ENCODE data around the gene LRRC3C.
"Not testable (repeated sequence)": the region's sequence is repeated elsewhere in the genome, so short reads cannot be mapped to it uniquely, and the experiment has no call there.

Gene LRRC3C

GRCh38 chr17:39927101-39927928 lies at the start of gene LRRC3C, which contains the start of gene ORMDL3:
TSS of gene LRRC3C (plus strand) at chr17:39927732. CDS start at chr17:39941524, 13,792 bp downstream.
TSS of gene ORMDL3 (minus strand) at chr17:39927601. CDS start at chr17:39924203, 3,398 bp downstream.
- DNase-seq = peak; percentile 91 to 93

- DNase-seq = not testable (repeated sequence)
Measured at GRCh38 chr17:39886102-39886501, 41.4 kb upstream of the LRRC3C start.

- DNase-seq = no peak
Measured at GRCh38 chr17:39887078-39887477, 40.5 kb upstream of the LRRC3C start.

- DNase-seq = no peak
Measured at GRCh38 chr17:39889200-39889599, 38.3 kb upstream of the LRRC3C start.

GRCh38 chr17:39894681-39895376 lies 32.7 kb upstream of the LRRC3C start:
- no peak for DNase-seq

- no peak for DNase-seq
Measured at GRCh38 chr17:39898088-39898487, 29.4 kb upstream of the LRRC3C start.

- no peak for DNase-seq
Measured at GRCh38 chr17:39899215-39899614, 28.3 kb upstream of the LRRC3C start.

- not testable (repeated sequence) for DNase-seq
Measured at GRCh38 chr17:39902027-39902426, 25.5 kb upstream of the LRRC3C start.

- peak in 1 of 2 donors; percentile 40 for DNase-seq
Measured at GRCh38 chr17:39903158-39903884, 24.2 kb upstream of the LRRC3C start.

- DNase-seq = no peak
Measured at GRCh38 chr17:39904990-39905288, 22.6 kb upstream of the LRRC3C start.

- DNase-seq = no peak
Measured at GRCh38 chr17:39908789-39909352, 18.7 kb upstream of the LRRC3C start.

- DNase-seq = no peak
Measured at GRCh38 chr17:39913989-39914388, 13.5 kb upstream of the LRRC3C start.

- DNase-seq = no peak
Measured at GRCh38 chr17:39915559-39915958, 12.0 kb upstream of the LRRC3C start.

GRCh38 chr17:39916918-39917317 lies 10.6 kb upstream of the LRRC3C start:
- DNase-seq = no peak

GRCh38 chr17:39919087-39919683 lies 8.3 kb upstream of the LRRC3C start:
- no peak for DNase-seq

- DNase-seq = peak; percentile 68 to 82
Measured at GRCh38 chr17:39920218-39921210, 7.0 kb upstream of the LRRC3C start.

GRCh38 chr17:39921323-39921722 lies 6.2 kb upstream of the LRRC3C start:
- DNase-seq = peak in 1 of 2 donors; percentile 23

- DNase-seq = no peak
Measured at GRCh38 chr17:39922006-39922405, 5.5 kb upstream of the LRRC3C start.

GRCh38 chr17:39923230-39923629 lies 4.3 kb upstream of the LRRC3C start:
- DNase-seq = no peak

- peak in 1 of 2 donors; percentile 13 for DNase-seq
Measured at GRCh38 chr17:39923836-39924690, 3.5 kb upstream of the LRRC3C start.

Measured in CD4-positive, alpha-beta T cell treated with Interferon alpha-2 for 1 hour (primary cell).